Hepatocyte (in vitro differentiated cells): ENCODE data around the gene VAV3.

Experiments used
- EZH2 ChIP-seq: fragments of 200-600 bp; sonication (generic); IDR thresholded peaks from 2 replicates; pipeline ENCODE4 v1.6.1; 2016; ENCODE audit warnings: antibody characterized with exemption, mild to moderate bottlenecking, borderline replicate concordance
- EZH2phosphoT487 ChIP-seq: fragments of 200-600 bp; sonication (generic); IDR thresholded peaks from one replicate; pipeline ENCODE4 v1.6.1; 2018; ENCODE audit warnings: antibody characterized with exemption, mild to moderate bottlenecking, low read depth, moderate library complexity; ENCODE audit not compliant: unreplicated experiment, severe bottlenecking
- TF ChIP-seq, protein P1 (sequence below): fragments of 200-600 bp; sonication (generic); IDR thresholded peaks from 2 replicates; pipeline ENCODE4 v1.5.1; 2016; ENCODE audit warnings: antibody characterized with exemption, mild to moderate bottlenecking; ENCODE audit not compliant: poor library complexity

DNA sequence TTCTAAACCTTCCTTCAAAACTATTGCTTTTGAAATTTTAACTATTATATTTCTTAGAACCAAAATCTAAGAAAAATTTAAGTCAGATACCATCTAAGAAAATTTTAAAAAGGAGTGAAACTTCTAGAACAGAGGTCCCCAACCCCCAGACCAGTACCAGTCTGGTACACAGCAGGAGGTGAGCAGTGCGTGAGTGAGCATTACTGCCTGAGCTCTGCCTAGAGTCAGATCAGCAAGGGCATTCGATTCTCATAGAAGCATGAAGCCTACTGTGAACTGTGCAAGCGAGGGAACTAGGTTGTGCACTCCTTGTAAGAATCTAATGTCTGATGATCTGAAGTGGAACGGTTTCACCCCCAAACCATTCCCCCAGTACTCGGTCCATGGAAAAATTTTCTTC, 106.7 kb downstream of the VAV3 start:
- TF ChIP-seq, protein P1, sequence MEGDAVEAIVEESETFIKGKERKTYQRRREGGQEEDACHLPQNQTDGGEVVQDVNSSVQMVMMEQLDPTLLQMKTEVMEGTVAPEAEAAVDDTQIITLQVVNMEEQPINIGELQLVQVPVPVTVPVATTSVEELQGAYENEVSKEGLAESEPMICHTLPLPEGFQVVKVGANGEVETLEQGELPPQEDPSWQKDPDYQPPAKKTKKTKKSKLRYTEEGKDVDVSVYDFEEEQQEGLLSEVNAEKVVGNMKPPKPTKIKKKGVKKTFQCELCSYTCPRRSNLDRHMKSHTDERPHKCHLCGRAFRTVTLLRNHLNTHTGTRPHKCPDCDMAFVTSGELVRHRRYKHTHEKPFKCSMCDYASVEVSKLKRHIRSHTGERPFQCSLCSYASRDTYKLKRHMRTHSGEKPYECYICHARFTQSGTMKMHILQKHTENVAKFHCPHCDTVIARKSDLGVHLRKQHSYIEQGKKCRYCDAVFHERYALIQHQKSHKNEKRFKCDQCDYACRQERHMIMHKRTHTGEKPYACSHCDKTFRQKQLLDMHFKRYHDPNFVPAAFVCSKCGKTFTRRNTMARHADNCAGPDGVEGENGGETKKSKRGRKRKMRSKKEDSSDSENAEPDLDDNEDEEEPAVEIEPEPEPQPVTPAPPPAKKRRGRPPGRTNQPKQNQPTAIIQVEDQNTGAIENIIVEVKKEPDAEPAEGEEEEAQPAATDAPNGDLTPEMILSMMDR: no peak
- TF ChIP-seq EZH2phosphoT487: no peak
- no peak for TF ChIP-seq EZH2
